ENCODE data around the gene IGF1R. TPM values are rescaled to one million over a fixed set of nuclear protein-coding genes. Genes with fewer than 3 reads are reported as not detected.

IGF1R gene
- total and polyA plus RNA-seq, 8 donors: 8.1 to 50.3 (median 36.0) TPM

DNA sequence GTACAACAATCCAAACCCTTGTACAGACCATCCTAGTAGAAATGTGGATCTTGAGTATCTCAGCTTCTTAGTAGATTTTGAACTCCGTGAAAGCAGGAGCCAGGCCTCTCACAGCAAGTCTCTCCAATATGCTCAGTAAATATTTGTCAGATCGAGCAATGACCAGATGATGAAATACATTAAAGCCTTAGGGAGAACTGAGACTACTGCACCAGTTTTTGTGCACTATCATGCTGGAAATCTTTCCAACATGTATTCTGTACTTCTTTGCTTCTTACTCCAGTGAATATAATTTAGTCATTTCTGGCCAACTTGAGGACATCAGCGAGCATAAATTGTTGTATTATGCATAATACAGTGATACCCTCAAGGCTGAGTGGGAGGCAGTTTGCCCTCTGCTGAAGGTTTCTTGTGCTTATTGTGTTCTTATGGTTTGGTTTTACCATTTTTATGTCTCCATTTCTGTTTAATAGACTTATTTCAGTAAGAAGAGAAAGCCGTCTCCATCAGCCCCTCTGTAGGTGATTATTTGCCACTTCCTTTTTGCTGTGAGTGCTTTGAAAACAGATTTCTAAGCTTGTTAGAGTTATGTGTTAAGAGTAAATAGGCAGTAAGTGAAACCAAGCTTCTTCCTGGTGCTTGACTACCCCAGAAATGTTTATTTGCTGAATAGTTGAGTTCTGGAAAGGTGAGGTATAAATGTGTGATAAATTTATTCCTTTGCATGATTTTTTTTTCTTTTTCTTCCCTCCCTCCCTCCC, 212.1 kb downstream of the IGF1R start:
- peaks cover 15 to 31% (median 31%) of the 10 kb centered on the region in 3 donors for H3K4me1 ChIP-seq
- intact Hi-C loops (cut with DNase I): loop anchor here in 1 of 3 donors (10.0 kb wide), 1 partner anchor 336 kb away; no protein-coding TSS in a partner anchor
- ATAC-seq: peak; percentile 42 to 67 (median 57)
- no peak overlapping the region for H3K4me3 ChIP-seq
- FAIRE-seq: no peak
- 30 to 34% methylated on average over 4 of the region's 4 CpGs for WGBS, 2 donors
- TF ChIP-seq, protein P1, sequence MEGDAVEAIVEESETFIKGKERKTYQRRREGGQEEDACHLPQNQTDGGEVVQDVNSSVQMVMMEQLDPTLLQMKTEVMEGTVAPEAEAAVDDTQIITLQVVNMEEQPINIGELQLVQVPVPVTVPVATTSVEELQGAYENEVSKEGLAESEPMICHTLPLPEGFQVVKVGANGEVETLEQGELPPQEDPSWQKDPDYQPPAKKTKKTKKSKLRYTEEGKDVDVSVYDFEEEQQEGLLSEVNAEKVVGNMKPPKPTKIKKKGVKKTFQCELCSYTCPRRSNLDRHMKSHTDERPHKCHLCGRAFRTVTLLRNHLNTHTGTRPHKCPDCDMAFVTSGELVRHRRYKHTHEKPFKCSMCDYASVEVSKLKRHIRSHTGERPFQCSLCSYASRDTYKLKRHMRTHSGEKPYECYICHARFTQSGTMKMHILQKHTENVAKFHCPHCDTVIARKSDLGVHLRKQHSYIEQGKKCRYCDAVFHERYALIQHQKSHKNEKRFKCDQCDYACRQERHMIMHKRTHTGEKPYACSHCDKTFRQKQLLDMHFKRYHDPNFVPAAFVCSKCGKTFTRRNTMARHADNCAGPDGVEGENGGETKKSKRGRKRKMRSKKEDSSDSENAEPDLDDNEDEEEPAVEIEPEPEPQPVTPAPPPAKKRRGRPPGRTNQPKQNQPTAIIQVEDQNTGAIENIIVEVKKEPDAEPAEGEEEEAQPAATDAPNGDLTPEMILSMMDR (IDR thresholded peaks at IDR 0.05): no peak
- DNase-seq: no peak
- no peaks in the 10 kb centered on the region for H3K9me3 ChIP-seq
- peak overlapping the region in 2 of 4 donors; percentile 13 to 61 for H3K27ac ChIP-seq
- no peaks in the 10 kb centered on the region for H3K36me3 ChIP-seq
- no peaks in the 10 kb centered on the region for H3K27me3 ChIP-seq

DNA sequence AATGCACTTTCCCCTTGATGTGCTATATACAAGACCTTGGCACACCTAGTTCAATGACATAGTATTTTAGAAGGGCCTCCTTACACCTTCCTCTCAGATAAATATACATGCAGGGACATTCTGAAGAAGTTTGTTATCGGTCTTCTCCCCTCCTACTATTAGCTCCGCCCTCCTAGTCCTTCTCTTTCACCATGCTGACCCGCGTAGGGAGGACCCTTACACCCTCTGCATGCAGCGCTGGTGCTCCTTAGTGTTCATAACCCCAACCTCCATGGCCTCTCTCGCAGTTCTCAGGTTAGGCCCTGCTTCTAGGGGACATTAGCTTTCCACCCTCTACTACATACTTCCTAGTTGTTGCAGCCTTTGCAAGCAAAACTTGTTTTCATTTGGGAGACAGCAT, 212.8 kb downstream of the IGF1R start:
- Histone ChIP-seq H3K27ac (no peak overlapping the region), H3K9me3 (no peaks in the 10 kb centered on the region), H3K36me3 (no peaks in the 10 kb centered on the region), H3K4me1 (peaks cover 11 to 31% (median 26%) of the 10 kb centered on the region in 3 donors), H3K27me3 (no peaks in the 10 kb centered on the region), H3K4me3 (no peak overlapping the region)
- DNase-seq (no peak), FAIRE-seq (no peak), ATAC-seq (no peak)
- 87 to 93% methylated on average over 6 of the region's 6 CpGs for WGBS, 2 donors
- intact Hi-C loops (cut with DNase I): loop anchor here in 1 of 3 donors (10.0 kb wide), 1 partner anchor 336 kb away; no protein-coding TSS in a partner anchor
- TF ChIP-seq, protein P1 (IDR thresholded peaks at IDR 0.05): no peak

DNA sequence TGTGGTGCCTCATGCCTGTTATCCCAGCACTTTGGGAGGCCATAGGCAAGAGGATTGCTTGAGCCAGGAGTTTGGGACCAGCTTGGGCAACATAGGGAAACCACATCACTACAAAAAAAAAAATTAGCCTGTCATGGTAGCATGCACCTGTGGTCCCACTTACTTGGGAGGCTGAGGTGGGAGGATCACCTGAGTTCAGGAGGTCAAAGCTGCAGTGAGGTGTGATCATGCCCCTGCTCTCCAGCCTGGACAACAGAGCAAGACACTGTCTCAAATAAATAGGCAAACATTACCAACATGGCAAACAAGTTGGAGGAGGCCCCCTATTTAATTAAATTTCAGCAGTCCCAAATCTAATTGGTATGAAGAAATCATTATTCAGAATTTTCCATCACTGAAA, 215.6 kb downstream of the IGF1R start:
- H3K4me1 ChIP-seq: peaks cover 7 to 15% (median 15%) of the 10 kb centered on the region in 3 donors
- no peaks in the 10 kb centered on the region for H3K36me3 ChIP-seq
- FAIRE-seq (no peak), DNase-seq (no peak), ATAC-seq (no peak)
- no peak overlapping the region for H3K27ac ChIP-seq
- H3K9me3 ChIP-seq: no peaks in the 10 kb centered on the region
- intact Hi-C loops (cut with DNase I): loop anchor here in 1 of 3 donors (10.0 kb wide), 1 partner anchor 339 kb away; no protein-coding TSS in a partner anchor
- no peak overlapping the region for H3K4me3 ChIP-seq
- H3K27me3 ChIP-seq: no peaks in the 10 kb centered on the region
- TF ChIP-seq, protein P1 (IDR thresholded peaks at IDR 0.05): no peak

DNA sequence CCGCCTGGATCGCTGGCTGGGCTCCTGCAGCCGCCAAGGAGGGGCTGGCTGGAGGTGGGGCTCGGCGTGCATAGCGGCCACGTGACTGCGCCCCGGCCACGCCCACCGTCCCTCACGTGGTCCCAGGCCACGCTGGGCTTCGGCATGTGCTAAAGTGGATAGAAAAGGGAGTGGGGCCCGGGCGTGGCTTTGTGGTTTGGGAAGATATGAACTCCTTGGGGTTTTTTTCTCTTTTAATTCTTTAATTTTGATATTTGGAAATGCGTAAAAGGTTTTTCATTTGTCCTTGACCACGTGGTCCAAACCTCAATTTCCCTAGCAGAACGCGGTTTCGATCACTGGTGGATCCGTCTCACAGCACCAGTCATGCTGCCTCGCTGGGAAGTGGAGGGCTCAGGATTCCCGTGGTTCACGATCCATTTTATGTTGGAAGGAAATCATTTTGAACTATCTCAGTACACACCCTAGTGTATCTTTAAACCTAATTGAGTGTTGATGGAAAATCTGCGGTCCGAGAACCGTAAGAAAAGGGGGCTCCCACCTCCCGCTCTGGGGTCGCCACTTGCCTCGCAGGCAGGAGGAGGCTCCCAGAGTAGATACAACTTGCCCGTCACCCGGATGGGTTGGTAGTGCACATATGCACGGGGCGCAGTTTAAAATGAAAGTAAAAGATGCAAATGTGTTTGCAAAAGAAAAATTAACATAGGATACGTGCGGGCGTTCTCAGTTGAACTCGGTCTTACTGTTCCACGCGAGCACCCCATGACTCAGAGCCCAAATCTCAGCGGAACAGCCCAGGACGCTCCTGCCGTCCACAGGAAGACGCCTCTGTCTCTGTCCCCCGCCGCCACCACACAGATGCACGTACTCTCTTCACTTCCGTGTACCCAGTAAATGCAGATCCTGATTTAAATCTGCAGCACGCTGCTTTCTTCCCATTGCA, 217.3 kb downstream of the IGF1R start:
- Histone ChIP-seq H3K4me3 (peak overlapping the region in 3 of 4 donors; percentile 11 to 47 (median 28)), H3K27ac (peak overlapping the region in 2 of 4 donors; percentile 53 to 64), H3K36me3 (no peaks in the 10 kb centered on the region), H3K27me3 (no peaks in the 10 kb centered on the region), H3K9me3 (no peaks in the 10 kb centered on the region), H3K4me1 (peaks cover 0 to 5% (median 5%) of the 10 kb centered on the region in 3 donors)
- ATAC-seq (peak; percentile 90 to 93 (median 93)), FAIRE-seq (no peak), DNase-seq (peak; percentile 63 to 89 (median 78))
- 52 to 60% methylated on average over 50 of the region's 50 CpGs for WGBS, 2 donors
- TF ChIP-seq, protein P1 (IDR thresholded peaks at IDR 0.05): no peak
- intact Hi-C loops (cut with DNase I): loop anchor here in 1 of 3 donors (10.0 kb wide), 1 partner anchor 341 kb away; no protein-coding TSS in a partner anchor

All from pancreas (tissue), 10 donors.